ENCODE measurements around the gene CABLES1.

The CABLES1 gene

GRCh38 chr18:23243178-23243577 is 107.9 kb downstream of the CABLES1 start:
- no peak overlapping the region for H3K4me3 ChIP-seq (ENCODE audit: low read depth, low read length)
- DNase-seq (ENCODE audit: low read depth): no peak
- TF ChIP-seq CTCF (conservative IDR thresholded peaks at IDR 0.05; ENCODE audit: low read depth, low read length): no peak

GRCh38 chr18:23243816-23244215 is 108.5 kb downstream of the CABLES1 start:
- no peak for DNase-seq (ENCODE audit: low read depth)
- no peak for TF ChIP-seq CTCF (conservative IDR thresholded peaks at IDR 0.05; ENCODE audit: low read depth, low read length)
- no peak overlapping the region for H3K4me3 ChIP-seq (ENCODE audit: low read depth, low read length)

GRCh38 chr18:23244401-23244800 is 109.1 kb downstream of the CABLES1 start:
- no peak for DNase-seq (ENCODE audit: low read depth)
- TF ChIP-seq CTCF (conservative IDR thresholded peaks at IDR 0.05; ENCODE audit: low read depth, low read length): no peak
- H3K4me3 ChIP-seq (ENCODE audit: low read depth, low read length): no peak overlapping the region

GRCh38 chr18:23245461-23245860 is 110.2 kb downstream of the CABLES1 start:
- no peak overlapping the region for H3K4me3 ChIP-seq (ENCODE audit: low read depth, low read length)
- TF ChIP-seq CTCF (conservative IDR thresholded peaks at IDR 0.05; ENCODE audit: low read depth, low read length): no peak
- no peak for DNase-seq (ENCODE audit: low read depth)

- no peak for DNase-seq (ENCODE audit: low read depth)
- no peak overlapping the region for H3K4me3 ChIP-seq (ENCODE audit: low read depth, low read length)
- no peak for TF ChIP-seq CTCF (conservative IDR thresholded peaks at IDR 0.05; ENCODE audit: low read depth, low read length)
Measured at GRCh38 chr18:23247331-23247730, 112.0 kb downstream of the CABLES1 start.

GRCh38 chr18:23247896-23248295 is 112.6 kb downstream of the CABLES1 start:
- no peak for DNase-seq (ENCODE audit: low read depth)
- H3K4me3 ChIP-seq (ENCODE audit: low read depth, low read length): no peak overlapping the region
- no peak for TF ChIP-seq CTCF (conservative IDR thresholded peaks at IDR 0.05; ENCODE audit: low read depth, low read length)

GRCh38 chr18:23248826-23249225 is 113.5 kb downstream of the CABLES1 start:
- TF ChIP-seq CTCF (conservative IDR thresholded peaks at IDR 0.05; ENCODE audit: low read depth, low read length): no peak
- DNase-seq (ENCODE audit: low read depth): no peak

More at GRCh38 chr18:23248826-23249225, 113.5 kb downstream of the CABLES1 start:
- no peak overlapping the region for H3K4me3 ChIP-seq (ENCODE audit: low read depth, low read length)
